GM15510 (cell line): ENCODE results near the gene PRDM5.

Experiments used
- POLR2A ChIP-seq: IDR thresholded peaks from 3 replicates; pipeline ENCODE4 v1.6.1; 2011; ENCODE audit warnings: borderline replicate concordance; ENCODE audit not compliant: insufficient read length; ENCODE audit errors: extremely low read depth

The PRDM5 gene

GRCh38 chr4:120850018-120850599 lies 72.4 kb downstream of the PRDM5 start:
- no peak for TF ChIP-seq POLR2A

GRCh38 chr4:120847019-120847582 lies 75.4 kb downstream of the PRDM5 start:
- TF ChIP-seq POLR2A, result no peak

DNA sequence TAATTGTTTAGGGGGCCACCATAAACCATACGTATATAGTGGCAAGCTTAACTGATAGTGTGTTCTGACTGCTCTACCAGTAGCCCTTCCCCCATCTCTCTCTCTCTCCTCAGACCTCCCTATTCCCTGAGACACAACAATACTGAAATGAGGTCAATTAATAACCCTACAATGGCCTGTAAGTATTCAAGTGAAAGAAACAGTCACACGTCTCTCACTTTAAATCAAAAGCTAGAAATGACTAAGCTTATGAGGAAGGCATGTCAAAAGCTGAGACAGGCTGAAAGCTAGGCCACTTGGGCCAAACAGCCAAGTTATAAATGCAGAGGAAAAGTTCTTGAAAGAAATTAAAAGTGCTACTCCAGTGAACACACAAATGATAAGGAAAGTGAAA lies 78.0 kb downstream of the PRDM5 start:
- no peak for TF ChIP-seq POLR2A

DNA sequence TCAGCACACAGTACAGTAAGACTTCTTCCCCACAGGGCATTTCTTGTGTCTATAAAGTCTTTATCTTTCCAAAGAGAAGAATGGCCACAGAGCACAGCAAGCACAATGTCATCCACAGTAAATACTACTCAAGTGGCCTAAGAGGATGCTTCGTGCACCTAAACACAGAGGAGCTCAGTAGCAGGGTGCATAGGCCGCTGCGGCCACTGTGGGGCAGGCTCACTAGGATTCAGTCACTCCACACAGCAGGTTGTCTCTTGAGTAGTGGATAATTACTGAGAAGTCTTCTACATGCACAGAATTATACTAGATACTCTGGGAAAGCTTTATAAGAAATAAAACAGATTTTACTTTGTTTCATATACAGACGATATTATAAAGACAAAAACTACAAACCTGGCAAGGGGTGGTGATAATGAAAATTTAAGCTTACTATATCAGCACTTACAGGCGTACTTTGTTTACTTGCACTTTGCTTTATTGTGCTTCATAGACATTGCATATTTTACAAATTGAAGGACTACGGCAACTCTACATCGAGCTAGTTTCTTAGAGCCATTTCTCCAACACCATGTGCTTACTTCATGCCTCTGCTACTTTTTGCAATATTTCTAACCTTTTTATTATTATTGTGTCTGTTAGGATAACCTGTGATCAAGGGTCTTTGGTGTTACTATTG lies 78.5 kb downstream of the PRDM5 start:
- no peak for TF ChIP-seq POLR2A

DNA sequence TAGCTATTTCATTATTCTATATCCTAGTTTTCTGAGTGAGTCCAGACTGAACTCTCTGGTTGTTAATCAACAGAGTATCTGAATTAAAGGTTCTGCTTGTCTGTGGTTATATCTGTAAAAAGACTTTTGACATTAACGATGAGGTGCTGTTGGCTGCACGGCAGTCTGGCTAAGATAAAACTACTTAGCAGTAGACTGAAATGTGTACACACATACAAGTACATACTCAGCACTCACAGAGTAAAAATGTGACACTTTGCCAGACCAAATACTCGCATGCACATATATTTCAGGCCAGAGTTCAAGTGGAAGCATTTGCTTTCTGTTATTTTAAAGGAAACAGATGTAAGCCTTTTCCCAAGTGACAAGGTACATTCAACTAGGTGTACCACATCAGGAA lies 80.5 kb downstream of the PRDM5 start:
- no peak for TF ChIP-seq POLR2A

DNA sequence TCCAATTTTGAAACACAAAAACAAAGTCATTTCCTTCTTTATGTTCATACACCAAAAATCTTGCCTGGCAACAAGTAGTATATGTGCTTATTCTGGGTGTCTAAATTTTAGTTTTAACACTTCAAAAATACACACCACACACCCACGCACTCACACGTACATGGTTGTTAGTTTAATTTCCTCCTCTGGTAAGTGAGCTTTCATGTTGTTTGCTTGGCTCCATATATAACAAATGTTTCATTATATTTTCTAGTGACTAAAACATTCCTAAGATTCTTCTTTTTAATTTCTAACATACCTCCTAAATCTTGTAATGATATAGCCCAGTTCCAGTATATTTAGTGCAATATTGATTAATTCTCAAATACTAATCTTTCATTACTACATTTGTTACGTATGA lies 80.9 kb downstream of the PRDM5 start:
- no peak for TF ChIP-seq POLR2A

DNA sequence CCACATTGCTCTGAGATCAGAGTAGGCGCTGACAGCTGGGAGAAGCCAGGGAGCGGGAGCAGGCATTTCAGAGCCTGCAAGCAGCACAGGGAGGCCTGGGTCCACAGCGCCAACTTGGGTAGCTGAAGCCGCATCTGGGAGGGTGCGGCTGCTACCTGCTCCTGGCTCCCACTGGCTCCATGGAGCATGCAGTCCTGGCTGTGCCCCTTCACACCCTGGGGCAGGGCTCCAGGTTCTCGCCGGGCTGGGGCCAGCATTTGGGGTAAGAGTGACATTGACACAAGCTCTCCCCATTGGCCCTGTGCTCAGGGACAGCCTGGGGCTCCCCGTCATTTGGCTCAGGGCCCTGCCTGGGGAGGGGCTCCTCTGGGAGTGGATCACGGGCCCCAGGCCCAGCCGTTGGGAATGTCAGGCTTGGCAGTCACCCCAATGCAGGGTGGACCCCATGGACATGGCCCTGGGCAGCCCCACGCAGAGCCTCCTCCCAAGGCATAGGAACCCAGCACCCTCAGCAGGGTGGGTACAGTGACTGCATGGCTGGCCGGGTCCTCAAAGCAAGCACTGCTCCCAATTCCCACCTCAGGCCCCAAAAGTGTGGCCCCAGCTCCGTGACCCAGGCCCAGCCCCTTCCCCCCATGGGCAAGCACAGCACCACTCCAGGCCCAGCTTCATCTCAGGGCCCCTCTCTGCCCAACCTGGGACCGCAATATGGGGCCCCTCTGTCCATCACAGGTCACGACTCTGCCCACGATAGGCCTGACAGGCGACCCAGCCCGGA lies 82.4 kb downstream of the PRDM5 start:
- no peak for TF ChIP-seq POLR2A

DNA sequence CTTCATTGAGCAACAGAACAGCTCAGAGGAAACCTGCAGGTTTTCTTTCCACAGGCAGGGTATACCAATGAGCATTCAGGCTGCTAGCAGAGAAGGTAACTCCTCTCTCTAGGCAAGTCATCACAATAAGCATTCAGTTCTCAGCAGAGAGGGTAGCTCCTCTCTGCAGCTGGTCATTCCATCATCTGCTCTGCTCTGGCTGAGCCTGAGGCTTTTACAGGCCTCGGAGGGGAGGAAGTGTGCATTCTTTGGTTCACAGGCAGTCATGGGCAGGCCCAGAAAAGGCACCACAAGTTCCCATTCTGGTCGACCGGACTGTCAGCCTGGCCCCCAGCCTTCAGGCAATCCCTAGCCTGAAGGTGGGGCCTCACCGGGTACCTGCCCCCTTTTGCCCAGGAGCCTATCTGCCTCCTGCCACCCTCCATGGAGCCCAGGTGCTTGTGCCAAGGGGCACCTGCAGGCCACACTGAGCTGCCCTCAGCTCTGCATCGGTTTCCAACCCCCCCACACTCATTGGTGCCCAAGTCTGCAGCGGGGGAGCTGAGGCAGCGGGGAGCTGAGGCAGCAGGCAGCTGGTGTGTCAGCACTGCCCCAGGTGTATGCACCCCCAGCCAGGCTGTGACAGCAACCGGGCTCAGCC lies 83.1 kb downstream of the PRDM5 start:
- no peak for TF ChIP-seq POLR2A

GRCh38 chr4:120838784-120839183 lies 83.7 kb downstream of the PRDM5 start:
- no peak for TF ChIP-seq POLR2A

- no peak for TF ChIP-seq POLR2A
Observed at GRCh38 chr4:120837656-120838055, 84.9 kb downstream of the PRDM5 start.

DNA sequence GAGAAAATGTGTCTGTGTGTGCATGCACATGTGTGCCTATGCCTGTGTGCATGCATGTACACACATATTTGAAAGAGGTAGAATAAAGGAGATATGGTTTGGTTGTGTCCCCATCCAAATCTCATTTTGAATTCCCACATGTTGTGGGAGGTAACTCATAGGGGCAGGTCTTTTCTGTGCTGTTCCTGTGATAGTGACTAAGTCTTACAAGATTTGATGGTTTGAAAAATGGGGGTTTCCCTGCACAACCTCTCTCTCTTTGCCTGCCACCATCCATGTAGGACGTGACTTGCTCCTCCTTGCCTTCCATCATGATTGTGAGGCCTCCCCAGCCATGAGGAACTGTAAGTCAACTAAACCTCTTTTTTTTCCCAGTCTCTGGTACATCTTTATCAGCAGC lies 87.2 kb downstream of the PRDM5 start:
- TF ChIP-seq POLR2A, result no peak

- no peak for TF ChIP-seq POLR2A
Observed at GRCh38 chr4:120830204-120830603, 92.3 kb downstream of the PRDM5 start.

DNA sequence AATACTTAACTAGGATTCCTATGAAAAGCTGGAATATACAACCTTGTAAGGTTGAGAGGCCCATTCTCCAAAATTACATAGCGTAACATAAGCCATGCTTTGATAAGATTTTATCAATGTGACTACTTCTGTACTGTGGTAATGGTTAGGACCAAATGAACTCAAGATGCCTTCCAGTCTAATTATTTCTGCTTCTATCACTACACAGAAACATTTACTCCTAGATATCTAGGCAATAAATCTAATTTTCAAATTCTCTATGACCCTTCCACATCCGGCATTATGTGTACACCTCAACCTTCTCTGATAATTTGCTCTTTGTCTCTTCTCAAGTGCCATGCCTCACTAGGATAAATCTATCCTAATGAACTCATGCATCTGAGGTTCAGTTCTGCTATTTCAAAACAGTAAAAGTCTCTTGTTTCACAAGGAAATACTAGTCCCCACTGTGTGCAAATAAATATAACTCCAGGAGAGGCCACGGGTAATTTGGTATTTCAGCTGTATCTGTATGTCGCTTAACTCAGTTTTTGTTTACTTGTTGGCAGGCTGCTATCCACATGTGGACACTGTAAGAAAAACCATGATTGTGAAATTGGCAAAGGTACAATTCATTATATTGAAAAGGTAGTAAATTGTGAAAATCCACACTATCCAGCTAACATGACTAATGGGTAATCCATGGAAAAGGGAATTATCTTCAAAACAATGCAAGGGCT lies 93.3 kb downstream of the PRDM5 start:
- no peak for TF ChIP-seq POLR2A

- no peak for TF ChIP-seq POLR2A
Observed at GRCh38 chr4:120826853-120827252, 95.7 kb downstream of the PRDM5 start.
